DOHH2 (cell line): Measurements from ENCODE around the gene PRKAR1B.

Experiments
- CTCF ChIP-seq: fragments of 200-600 bp; sonication (generic); IDR thresholded peaks from one replicate; pipeline ENCODE4 v1.5.1; 2014; ENCODE audit warnings: antibody characterized with exemption, mild to moderate bottlenecking, low read depth, low read length; ENCODE audit not compliant: poor library complexity, severe bottlenecking
- EZH2phosphoT487 ChIP-seq: fragments of 200-600 bp; sonication (generic); IDR thresholded peaks from 2 replicates; pipeline ENCODE4 v1.6.1; 2017; ENCODE audit warnings: borderline replicate concordance, mild to moderate bottlenecking, antibody characterized with exemption, low read length, moderate library complexity, mixed read lengths

DNA sequence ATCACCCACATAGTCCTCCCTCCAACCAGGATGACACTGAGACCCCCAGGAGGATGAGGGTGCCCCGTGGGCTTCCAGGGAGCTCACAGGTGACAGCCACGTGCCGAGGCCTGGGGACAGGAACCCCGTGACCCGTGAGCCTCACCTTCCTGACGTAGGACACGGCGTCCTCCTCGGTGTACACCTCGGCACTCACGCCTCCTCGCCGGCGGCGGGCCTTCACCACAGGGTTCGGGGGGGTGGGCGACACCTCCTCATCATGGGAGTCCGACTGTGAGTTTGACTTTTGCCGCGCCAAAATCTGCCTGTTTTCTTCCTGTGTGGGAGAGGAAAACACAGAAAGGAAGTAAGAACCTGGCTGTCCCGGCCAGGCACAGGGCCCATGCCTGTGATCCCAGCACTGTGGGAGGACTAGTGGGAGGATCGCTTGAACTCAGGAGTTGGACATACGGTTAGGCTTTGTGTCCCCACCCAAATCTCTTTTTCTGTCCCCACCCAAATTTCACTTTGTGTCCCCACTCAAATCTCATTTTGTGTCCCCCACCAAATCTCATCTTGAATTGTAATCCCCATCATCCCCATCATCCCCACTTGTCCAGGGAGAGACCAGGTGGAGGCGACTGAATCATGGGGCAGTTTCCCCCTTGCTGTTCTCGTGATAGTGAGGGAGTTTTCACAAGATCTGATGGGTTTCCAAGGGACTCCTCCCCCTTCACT is 46.5 kb downstream of the PRKAR1B start:
- TF ChIP-seq EZH2phosphoT487: no peak
- TF ChIP-seq CTCF: no peak
